ENCODE measurements around the gene MAPKAP1.

Gene MAPKAP1

GRCh38 chr9:125559894-125560293 is 147.1 kb downstream of the MAPKAP1 start:
- TF ChIP-seq CTCF (conservative IDR thresholded peaks at IDR 0.05) = no peak
- no peak overlapping the region for H3K27ac ChIP-seq

GRCh38 chr9:125559194-125559593 is 147.8 kb downstream of the MAPKAP1 start:
- no peak for TF ChIP-seq CTCF (conservative IDR thresholded peaks at IDR 0.05)
- H3K27ac ChIP-seq = peak overlapping the region; percentile 28

GRCh38 chr9:125558453-125559092 is 148.4 kb downstream of the MAPKAP1 start:
- peak overlapping the region; percentile 28 for H3K27ac ChIP-seq
- peak; percentile 92 for TF ChIP-seq CTCF (conservative IDR thresholded peaks at IDR 0.05)

- no peak for TF ChIP-seq CTCF (conservative IDR thresholded peaks at IDR 0.05)
- no peak overlapping the region for H3K27ac ChIP-seq
Observed at GRCh38 chr9:125556046-125556721, 150.8 kb downstream of the MAPKAP1 start.

GRCh38 chr9:125554726-125555125 is 152.3 kb downstream of the MAPKAP1 start:
- TF ChIP-seq CTCF (conservative IDR thresholded peaks at IDR 0.05) = no peak
- no peak overlapping the region for H3K27ac ChIP-seq

- no peak for TF ChIP-seq CTCF (conservative IDR thresholded peaks at IDR 0.05)
- peak overlapping the region; percentile 74 for H3K27ac ChIP-seq
Observed at GRCh38 chr9:125551781-125552180, 155.2 kb downstream of the MAPKAP1 start.

GRCh38 chr9:125549891-125550885 is 156.8 kb downstream of the MAPKAP1 start:
- peak overlapping the region; percentile 74 for H3K27ac ChIP-seq
- TF ChIP-seq CTCF (conservative IDR thresholded peaks at IDR 0.05) = no peak; the same call in 1 of the 2 replicates

All from VCaP (cell line).